Measurements from ENCODE around the gene BRAT1. TPM values are rescaled to one million over a fixed set of nuclear protein-coding genes. Genes with fewer than 3 reads are reported as not detected.

BRAT1 gene
- total and polyA plus RNA-seq, 2 donors (not counting 1 experiment from before 2014, with no cell fraction given), result 36.8 to 68.3 TPM

- WGBS (ENCODE audit: insufficient coverage), result 71% methylated on average over 23 of the region's 25 CpGs
- H3K79me2 ChIP-seq (ENCODE audit: control insufficient read depth, insufficient read depth, low read length), result peaks cover 5% of the 10 kb centered on the region
- Mint-ChIP-seq H3K4me3 (no peak overlapping the region), H3K27me3 (no peaks in the 10 kb centered on the region), H3K4me1 (peaks cover 20% of the 10 kb centered on the region), H3K27ac (no peak overlapping the region), H3K9me3 (ENCODE audit: insufficient read depth) (no peaks in the 10 kb centered on the region)
- H3K27ac ChIP-seq (ENCODE audit: low read length in 2 of 2), result no peak overlapping the region
- TF ChIP-seq EZH2 (IDR thresholded peaks at IDR 0.05; ENCODE audit: borderline replicate concordance, insufficient read depth, low read depth, low read length, poor library complexity, severe bottlenecking), result no peak
- TF ChIP-seq, protein P1, sequence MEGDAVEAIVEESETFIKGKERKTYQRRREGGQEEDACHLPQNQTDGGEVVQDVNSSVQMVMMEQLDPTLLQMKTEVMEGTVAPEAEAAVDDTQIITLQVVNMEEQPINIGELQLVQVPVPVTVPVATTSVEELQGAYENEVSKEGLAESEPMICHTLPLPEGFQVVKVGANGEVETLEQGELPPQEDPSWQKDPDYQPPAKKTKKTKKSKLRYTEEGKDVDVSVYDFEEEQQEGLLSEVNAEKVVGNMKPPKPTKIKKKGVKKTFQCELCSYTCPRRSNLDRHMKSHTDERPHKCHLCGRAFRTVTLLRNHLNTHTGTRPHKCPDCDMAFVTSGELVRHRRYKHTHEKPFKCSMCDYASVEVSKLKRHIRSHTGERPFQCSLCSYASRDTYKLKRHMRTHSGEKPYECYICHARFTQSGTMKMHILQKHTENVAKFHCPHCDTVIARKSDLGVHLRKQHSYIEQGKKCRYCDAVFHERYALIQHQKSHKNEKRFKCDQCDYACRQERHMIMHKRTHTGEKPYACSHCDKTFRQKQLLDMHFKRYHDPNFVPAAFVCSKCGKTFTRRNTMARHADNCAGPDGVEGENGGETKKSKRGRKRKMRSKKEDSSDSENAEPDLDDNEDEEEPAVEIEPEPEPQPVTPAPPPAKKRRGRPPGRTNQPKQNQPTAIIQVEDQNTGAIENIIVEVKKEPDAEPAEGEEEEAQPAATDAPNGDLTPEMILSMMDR (IDR thresholded peaks at IDR 0.05), result no peak
- H2AFZ ChIP-seq (ENCODE audit: insufficient read depth, low read depth, low read length, poor library complexity, severe bottlenecking), result no peak overlapping the region
- no peak for DNase-seq
- no peak overlapping the region for H3K4me2 ChIP-seq (replicated peaks; ENCODE audit: low read depth, low read length, poor library complexity, severe bottlenecking)
- CTCF ChIA-PET, result interaction anchor here (0.9 kb wide), 1 partner anchor 25 kb away, joined by 3 read pairs; no protein-coding TSS in a partner anchor
- no peaks in the 10 kb centered on the region for H3K36me3 ChIP-seq (replicated peaks in 1 of 2; ENCODE audit: control extremely low read depth in 1 of 2, control insufficient read depth in 1 of 2, extremely low read depth in 1 of 2, insufficient read depth in 2 of 2, low read length in 1 of 2)
- POLR2A ChIA-PET, result interaction anchor here (0.6 to 1.7 kb wide), 3 partner anchors 8 to 36 kb away, joined by 3 to 5 read pairs (median 4); no protein-coding TSS in a partner anchor
- H4K20me1 ChIP-seq (ENCODE audit: control insufficient read depth, insufficient read depth, low read length, poor library complexity, severe bottlenecking), result no peaks in the 10 kb centered on the region
- H3K4me3 ChIP-seq (ENCODE audit: control extremely low read depth in 1 of 5, extremely low read depth in 1 of 5, insufficient read depth in 1 of 5, low read depth in 2 of 5, low read length in 4 of 5), result no peak overlapping the region
- peaks cover 9 to 12% of the 10 kb centered on the region in 2 donors for H3K4me1 ChIP-seq (ENCODE audit: control insufficient read depth in 2 of 2, insufficient read depth in 2 of 2, low read length in 2 of 2)
- no peak for ATAC-seq (ENCODE audit: low read depth)
- intact Hi-C loops (cut with micrococcal nuclease), result no loop called here
- no peak overlapping the region for H3K9ac ChIP-seq (ENCODE audit: low read length)
- no peaks in the 10 kb centered on the region for H3K9me3 ChIP-seq (ENCODE audit: control extremely low read depth in 1 of 3, control insufficient read depth in 2 of 3, insufficient read depth in 1 of 3, low read length in 2 of 3)
- peaks cover 0 to 4% (median under 1%) of the 10 kb centered on the region in 4 experiments for H3K27me3 ChIP-seq (replicated peaks in 1 of 4; ENCODE audit: control extremely low read depth in 1 of 4, control insufficient read depth in 3 of 4, insufficient read depth in 4 of 4, low read length in 3 of 4)
Observed at GRCh38 chr7:2503056-2503941, 52.0 kb downstream of the BRAT1 start.

DNA sequence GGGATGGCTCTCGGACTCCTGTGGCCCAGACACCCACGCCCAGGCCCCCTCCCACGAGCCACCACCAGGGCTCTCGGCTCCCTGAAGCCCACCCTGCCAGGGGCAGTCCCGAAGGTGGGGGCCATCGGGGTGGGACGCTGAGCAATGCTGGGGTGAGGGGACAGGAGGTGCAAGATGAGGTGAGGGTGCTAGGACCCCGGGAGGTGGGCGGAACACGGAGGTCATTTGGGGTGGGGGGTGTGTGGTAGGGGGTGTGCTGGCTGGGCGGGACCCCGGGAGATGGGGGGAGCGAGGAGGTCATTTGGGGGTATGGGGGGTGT lies 52.7 kb downstream of the BRAT1 start:
- WGBS (ENCODE audit: insufficient coverage), result 96% methylated on average over 12 of the region's 13 CpGs
- Histone ChIP-seq H3K79me2 (ENCODE audit: control insufficient read depth, insufficient read depth, low read length) (peaks cover under 1% of the 10 kb centered on the region), H4K20me1 (ENCODE audit: control insufficient read depth, insufficient read depth, low read length, poor library complexity, severe bottlenecking) (no peaks in the 10 kb centered on the region), H3K4me1 (ENCODE audit: control insufficient read depth in 2 of 2, insufficient read depth in 2 of 2, low read length in 2 of 2) (peaks cover 7 to 12% of the 10 kb centered on the region in 2 donors), H3K4me2 (replicated peaks; ENCODE audit: low read depth, low read length, poor library complexity, severe bottlenecking) (no peak overlapping the region), H3K9ac (ENCODE audit: low read length) (no peak overlapping the region), H3K4me3 (ENCODE audit: control extremely low read depth in 1 of 5, extremely low read depth in 1 of 5, insufficient read depth in 1 of 5, low read depth in 2 of 5, low read length in 4 of 5) (no peak overlapping the region), H2AFZ (ENCODE audit: insufficient read depth, low read depth, low read length, poor library complexity, severe bottlenecking) (no peak overlapping the region), H3K36me3 (replicated peaks in 1 of 2; ENCODE audit: control extremely low read depth in 1 of 2, control insufficient read depth in 1 of 2, extremely low read depth in 1 of 2, insufficient read depth in 2 of 2, low read length in 1 of 2) (no peaks in the 10 kb centered on the region), H3K9me3 (ENCODE audit: control extremely low read depth in 1 of 3, control insufficient read depth in 2 of 3, insufficient read depth in 1 of 3, low read length in 2 of 3) (no peaks in the 10 kb centered on the region), H3K27ac (ENCODE audit: low read length in 2 of 2) (no peak overlapping the region), H3K27me3 (replicated peaks in 1 of 4; ENCODE audit: control extremely low read depth in 1 of 4, control insufficient read depth in 3 of 4, insufficient read depth in 4 of 4, low read length in 3 of 4) (peaks cover 0 to 10% (median 4%) of the 10 kb centered on the region in 4 experiments)
- no peaks in the 10 kb centered on the region for H3K9me3 Mint-ChIP-seq (ENCODE audit: insufficient read depth)
- intact Hi-C loops (cut with micrococcal nuclease), result no loop called here
- H3K4me1 Mint-ChIP-seq, result peaks cover 15% of the 10 kb centered on the region
- no peak overlapping the region for H3K27ac Mint-ChIP-seq
- DNase-seq, result no peak
- ATAC-seq (ENCODE audit: low read depth), result no peak
- no peak overlapping the region for H3K4me3 Mint-ChIP-seq
- ChIA-PET CTCF (no interaction called here), POLR2A (interaction anchor here (1.4 to 1.7 kb wide), 2 partner anchors 9 to 26 kb away, joined by 5 to 7 read pairs; no protein-coding TSS in a partner anchor)
- no peaks in the 10 kb centered on the region for H3K27me3 Mint-ChIP-seq
- no peak for TF ChIP-seq EZH2 (IDR thresholded peaks at IDR 0.05; ENCODE audit: borderline replicate concordance, insufficient read depth, low read depth, low read length, poor library complexity, severe bottlenecking)
- TF ChIP-seq, protein P1 (IDR thresholded peaks at IDR 0.05), result no peak

Measured in B cell (primary cell).